HG03571 (cell line): ENCODE measurements around the gene QTRT2.

ENCODE experiments used
- ATAC-seq: cut with Tn5 transposase; IDR thresholded peaks from one replicate; pipeline ENCODE4 v1.9.1; 2021; ENCODE audit not compliant: unreplicated experiment

QTRT2 gene

DNA sequence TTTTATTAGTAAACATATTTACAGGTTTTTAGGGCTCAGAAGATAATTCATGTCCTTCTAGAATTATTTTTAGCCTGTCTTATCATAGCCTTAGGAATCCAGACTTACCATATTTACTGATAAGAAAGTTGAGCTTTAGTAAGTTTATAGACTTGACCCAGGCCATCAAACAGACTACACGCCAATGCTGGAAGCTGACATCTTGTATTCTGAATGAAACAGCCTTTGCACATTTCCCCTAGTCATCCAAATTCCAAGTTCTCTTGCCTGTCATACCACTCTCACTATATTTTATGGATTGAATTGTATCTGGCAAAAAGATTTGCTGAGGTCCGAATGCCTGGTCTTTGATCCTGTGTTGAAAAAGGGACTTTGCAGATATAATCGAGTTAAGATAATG, 63.7 kb downstream of the QTRT2 start:
- ATAC-seq, result no peak

GRCh38 chr3:114122027-114122709, 65.6 kb downstream of the QTRT2 start:
- no peak for ATAC-seq

GRCh38 chr3:114126461-114126860, 69.9 kb downstream of the QTRT2 start:
- no peak for ATAC-seq

DNA sequence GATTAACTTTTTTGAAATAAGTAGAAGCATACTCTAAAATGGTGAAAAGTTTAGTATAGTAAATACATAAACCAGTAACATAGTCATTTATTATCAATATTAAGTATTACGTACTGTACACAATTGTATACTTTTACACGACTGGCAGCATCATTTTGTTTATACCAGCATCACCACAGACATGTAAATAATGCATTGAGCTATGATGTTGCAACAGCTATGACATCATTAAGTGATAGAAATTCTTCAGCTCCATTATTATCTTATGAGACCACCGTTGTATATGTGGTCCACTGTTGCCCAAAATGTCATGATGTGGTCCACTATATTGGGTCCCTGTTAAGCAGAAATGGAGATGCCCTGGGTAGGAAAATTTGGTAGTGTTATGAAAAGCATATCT, 71.0 kb downstream of the QTRT2 start:
- no peak for ATAC-seq

DNA sequence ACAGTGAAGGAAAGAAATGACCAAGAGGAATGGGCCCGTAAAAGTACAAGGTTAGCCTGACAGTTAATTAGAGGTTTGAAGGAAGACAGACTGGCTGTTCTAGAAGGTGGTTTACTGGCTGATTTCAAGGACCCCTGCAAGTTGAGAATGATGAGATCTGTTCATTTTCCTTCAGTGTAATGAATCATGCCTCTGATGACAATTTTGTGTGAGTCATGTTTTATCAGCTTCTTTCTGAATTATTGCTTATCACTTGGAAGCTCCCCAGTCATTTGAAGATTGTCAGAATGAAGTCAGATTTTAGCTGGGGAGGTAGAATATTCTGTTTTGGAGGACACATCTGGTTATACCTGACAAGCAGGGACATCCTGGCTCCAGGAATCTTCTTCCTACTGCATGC, 71.7 kb downstream of the QTRT2 start:
- no peak for ATAC-seq

- ATAC-seq, result no peak
Observed at GRCh38 chr3:114128826-114129225, 72.3 kb downstream of the QTRT2 start.

DNA sequence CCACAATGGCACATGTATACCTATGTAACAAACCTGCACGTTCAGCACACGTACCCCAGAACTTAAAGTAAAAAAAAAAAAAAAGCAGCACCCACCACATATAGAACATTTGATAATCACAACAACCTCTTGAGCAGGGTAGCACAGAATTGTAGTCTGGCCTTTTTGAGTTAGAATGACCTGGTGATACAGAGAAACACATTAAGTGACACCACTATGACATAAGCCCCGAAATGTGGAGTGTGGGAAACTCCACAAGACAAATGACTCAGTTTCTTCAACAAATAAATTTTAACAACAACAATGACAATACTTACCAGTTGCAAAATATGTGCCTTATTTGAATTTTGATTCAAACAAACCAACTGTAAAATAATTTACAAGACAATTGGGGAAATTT, 76.0 kb downstream of the QTRT2 start:
- no peak for ATAC-seq

DNA sequence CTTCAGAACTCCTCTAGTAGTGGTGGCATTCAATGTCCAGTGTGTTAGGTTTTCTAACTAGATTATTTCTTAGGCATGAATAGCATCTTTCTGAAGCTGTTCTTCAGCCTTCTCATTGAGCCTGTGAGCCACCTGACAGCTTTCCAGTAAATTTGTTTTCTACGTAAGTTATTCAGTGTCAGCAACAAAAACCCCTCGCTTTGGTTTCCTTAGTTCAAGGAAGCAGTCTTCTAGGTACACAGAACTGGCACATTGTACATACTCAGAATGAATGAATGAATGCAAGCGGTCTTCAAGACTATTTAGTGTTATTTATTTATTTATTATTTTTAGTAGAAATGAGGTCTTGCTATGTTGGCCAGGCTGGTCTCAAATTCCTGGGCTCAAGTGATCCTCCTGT, 77.4 kb downstream of the QTRT2 start:
- ATAC-seq, result no peak
